H9 (cell line): ENCODE results near the gene ST8SIA6. TPM values are rescaled to one million over a fixed set of nuclear protein-coding genes. Genes with fewer than 3 reads are reported as not detected.

Source experiments
- DNase-seq: peaks from one replicate; pipeline ENCODE4 v3.0.0-alpha.2; 2017
- H2AFZ ChIP-seq: one replicate; pipeline ENCODE4 v1.6.1; 2013; ENCODE audit warnings: mild to moderate bottlenecking, low read length, control low read depth, moderate library complexity
- H2AK5ac ChIP-seq: 2 replicates; pipeline ENCODE4 v1.6.1; 2013; ENCODE audit warnings: low read length, control low read depth, mixed read lengths; ENCODE audit not compliant: insufficient read length
- H2BK120ac ChIP-seq: one replicate; pipeline ENCODE4 v1.6.1; 2013; ENCODE audit warnings: low read depth, mild to moderate bottlenecking, low read length, control low read depth, inconsistent platforms; ENCODE audit not compliant: poor library complexity, severe bottlenecking
- H2BK12ac ChIP-seq: 2 replicates; pipeline ENCODE4 v1.6.1; 2013; ENCODE audit warnings: low read length, control low read depth, mixed read lengths, low read depth; ENCODE audit not compliant: insufficient read length
- H2BK15ac ChIP-seq: 2 replicates; pipeline ENCODE4 v1.6.1; 2013; ENCODE audit warnings: low read depth, low read length, control low read depth
- H2BK20ac ChIP-seq: one replicate; pipeline ENCODE4 v1.6.1; 2013; ENCODE audit warnings: low read depth, mild to moderate bottlenecking, low read length, control low read depth, inconsistent platforms; ENCODE audit not compliant: poor library complexity, severe bottlenecking
- H2BK5ac ChIP-seq: 2 replicates; pipeline ENCODE4 v1.6.1; 2013; ENCODE audit warnings: low read length, control low read depth, mixed read lengths; ENCODE audit not compliant: insufficient read length
- H3K14ac ChIP-seq: 2 replicates; pipeline ENCODE4 v1.6.1; 2013; ENCODE audit warnings: low read length, control low read depth; ENCODE audit not compliant: insufficient read depth
- H3K18ac ChIP-seq: 2 replicates; pipeline ENCODE4 v1.6.1; 2013; ENCODE audit warnings: low read depth, mild to moderate bottlenecking, mixed read lengths, low read length, control low read depth; ENCODE audit not compliant: insufficient read length
- H3K23ac ChIP-seq: 2 replicates; pipeline ENCODE4 v1.6.1; 2013; ENCODE audit warnings: low read length, control low read depth, mixed read lengths, low read depth; ENCODE audit not compliant: insufficient read length
- H3K23me2 ChIP-seq: 2 replicates; pipeline ENCODE4 v1.6.1; 2013; ENCODE audit warnings: low read depth, mild to moderate bottlenecking, mixed read lengths, low read length, control low read depth; ENCODE audit not compliant: insufficient read length, poor library complexity, severe bottlenecking
- H3K27ac ChIP-seq: 2 replicates; pipeline ENCODE4 v1.5.1; 2013; ENCODE audit warnings: low read length, control low read depth, mixed read lengths, low read depth; ENCODE audit not compliant: insufficient read length
- H3K27me3 ChIP-seq: 2 replicates; pipeline ENCODE4 v1.6.1; 2013; ENCODE audit warnings: low read length, control low read depth, inconsistent platforms; ENCODE audit not compliant: insufficient read depth
- H3K4ac ChIP-seq: 2 replicates; pipeline ENCODE4 v1.6.1; 2013; ENCODE audit warnings: low read depth, mild to moderate bottlenecking, control low read depth, inconsistent platforms, low read length, moderate library complexity
- H3K4me1 ChIP-seq: 2 replicates; pipeline ENCODE4 v1.6.1; 2013; ENCODE audit warnings: low read length, control low read depth, inconsistent platforms; ENCODE audit not compliant: insufficient read depth
- H3K4me2 ChIP-seq: 2 replicates; pipeline ENCODE4 v1.6.1; 2013; ENCODE audit warnings: low read length, control low read depth, mixed read lengths; ENCODE audit not compliant: insufficient read length, insufficient read depth
- H3K56ac ChIP-seq: 2 replicates; pipeline ENCODE4 v1.6.1; 2013; ENCODE audit warnings: low read depth, mild to moderate bottlenecking, mixed read lengths, low read length, control low read depth; ENCODE audit not compliant: insufficient read length
- H3K79me1 ChIP-seq: 2 replicates; pipeline ENCODE4 v1.6.1; 2013; ENCODE audit warnings: low read depth, mild to moderate bottlenecking, moderate library complexity, low read length, control low read depth, inconsistent platforms; ENCODE audit not compliant: insufficient read depth, poor library complexity, severe bottlenecking
- H3K79me2 ChIP-seq: 2 replicates; pipeline ENCODE4 v1.6.1; 2013; ENCODE audit warnings: low read length, control low read depth, inconsistent platforms; ENCODE audit not compliant: insufficient read depth
- H3K9ac ChIP-seq: 2 replicates; pipeline ENCODE4 v1.6.1; 2013; ENCODE audit warnings: low read length, control low read depth, mixed read lengths; ENCODE audit not compliant: insufficient read length; ENCODE audit errors: extremely low read depth
- H3K9me3 ChIP-seq: one replicate; pipeline ENCODE4 v1.6.1; 2013; ENCODE audit warnings: low read depth, low read length, inconsistent platforms; ENCODE audit not compliant: control insufficient read depth
- H3T11ph ChIP-seq: one replicate; pipeline ENCODE4 v1.6.1; 2013; ENCODE audit warnings: mild to moderate bottlenecking, low read length, control low read depth, inconsistent platforms
- H4K20me1 ChIP-seq: one replicate; pipeline ENCODE4 v1.6.1; 2013; ENCODE audit not compliant: control insufficient read depth, insufficient read length, insufficient read depth
- H4K5ac ChIP-seq: 2 replicates; pipeline ENCODE4 v1.6.1; 2013; ENCODE audit warnings: low read depth, mild to moderate bottlenecking, mixed read lengths, low read length, control low read depth; ENCODE audit not compliant: insufficient read length
- H4K8ac ChIP-seq: replicated peaks from 2 replicates; pipeline ENCODE4 v1.6.1; 2013; ENCODE audit warnings: low read length, control low read depth, mixed read lengths, low read depth; ENCODE audit not compliant: insufficient read length
- H4K91ac ChIP-seq: 2 replicates; pipeline ENCODE4 v1.6.1; 2013; ENCODE audit warnings: low read depth, mild to moderate bottlenecking, moderate library complexity, mixed read lengths, low read length, control low read depth; ENCODE audit not compliant: insufficient read length
- H3K27ac Mint-ChIP-seq, 3 experiments: 2 replicates in 2 of 3; 3 replicates in 1 of 3; pipeline ENCODE4 v1.8.0; 2020 to 2021; ENCODE audit warnings: mixed read lengths in 3 of 3, mild to moderate bottlenecking in 1 of 3, moderate library complexity in 1 of 3
- H3K27me3 Mint-ChIP-seq: 2 replicates; pipeline ENCODE4 v1.8.0; 2021; ENCODE audit warnings: low read depth, mild to moderate bottlenecking, moderate library complexity, mixed read lengths
- H3K36me3 Mint-ChIP-seq, 3 experiments: 2 replicates in 2 of 3; 3 replicates in 1 of 3; pipeline ENCODE4 v1.8.0; 2020 to 2021; ENCODE audit warnings: low read depth in 3 of 3, mixed read lengths in 3 of 3; ENCODE audit not compliant: insufficient read depth in 1 of 3
- H3K4me1 Mint-ChIP-seq, 2 experiments: 2 replicates each; pipeline ENCODE4 v1.8.0; 2020; ENCODE audit warnings: mixed read lengths in 2 of 2
- H3K4me3 Mint-ChIP-seq, 2 experiments: 2 replicates in 1 of 2; 3 replicates in 1 of 2; pipeline ENCODE4 v1.8.0; 2020 to 2021; ENCODE audit warnings: mild to moderate bottlenecking in 2 of 2, mixed read lengths in 2 of 2, moderate library complexity in 1 of 2
- H3K9me3 Mint-ChIP-seq, 2 experiments: 2 replicates in 1 of 2; 3 replicates in 1 of 2; pipeline ENCODE4 v1.8.0; 2020; ENCODE audit warnings: mild to moderate bottlenecking in 2 of 2, mixed read lengths in 2 of 2, moderate library complexity in 1 of 2
- CTCF ChIP-seq: fragments of 200-600 bp; sonication (generic); conservative IDR thresholded peaks from 3 replicates; pipeline ENCODE4 v1.8.0; 2021; ENCODE audit warnings: antibody characterized with exemption, mild to moderate bottlenecking
- WGBS: extraction: QIAGEN DNeasy Blood & Tissue Kit; methylation state at CpG from one replicate; pipeline ENCODE4 v1.1.7; 2013; ENCODE audit warnings: missing lambda C conversion rate, low lambda C conversion rate, mixed read lengths; ENCODE audit not compliant: insufficient read length; ENCODE audit errors: extremely low coverage; 5-methylcytosine and 5-hydroxymethylcytosine counted together
- total RNA-seq: library from RNA; stranded (reverse); gene quantifications from 2 replicates; pipeline ENCODE4 v1.2.1, GENCODE V29; 2021

ST8SIA6 gene
- total RNA-seq, 1 experiment from 2014 or later, result 0.37 TPM

GRCh38 chr10:17286562-17287550 lies 167.5 kb downstream of the ST8SIA6 start:
- Histone ChIP-seq H3K4me1 (no peaks in the 10 kb centered on the region), H3K27me3 (no peaks in the 10 kb centered on the region), H2BK20ac (no peak overlapping the region), H3K4ac (no peak overlapping the region), H4K91ac (no peak overlapping the region), H3K56ac (no peak overlapping the region), H4K8ac (no peak overlapping the region), H3K79me2 (no peaks in the 10 kb centered on the region), H3K18ac (no peak overlapping the region), H3K27ac (no peak overlapping the region), H2AFZ (no peak overlapping the region), H3K9me3 (no peaks in the 10 kb centered on the region), H3K23ac (no peak overlapping the region), H2BK12ac (no peak overlapping the region), H3K23me2 (no peaks in the 10 kb centered on the region), H4K20me1 (no peaks in the 10 kb centered on the region), H3K79me1 (no peaks in the 10 kb centered on the region), H3K9ac (no peak overlapping the region), H3K4me2 (no peak overlapping the region), H2BK120ac (no peak overlapping the region), H4K5ac (no peak overlapping the region), H2BK15ac (no peak overlapping the region), H3K14ac (no peak overlapping the region), H2BK5ac (no peak overlapping the region), H2AK5ac (no peak overlapping the region), H3T11ph (no peak overlapping the region)
- no CpG with 5 or more reads among the region's 10 CpGs for WGBS
- H3K4me1 Mint-ChIP-seq, result peaks cover 0 to 2% of the 10 kb centered on the region in 2 experiments; a peak in 1 of 4 replicates
- H3K27me3 Mint-ChIP-seq, result peaks cover 4% of the 10 kb centered on the region
- DNase-seq, result no peak
- H3K9me3 Mint-ChIP-seq, result peaks cover 18 to 19% of the 10 kb centered on the region in 2 experiments
- no peak overlapping the region for H3K27ac Mint-ChIP-seq
- H3K36me3 Mint-ChIP-seq, result peaks cover 6 to 9% (median 7%) of the 10 kb centered on the region in 3 experiments
- H3K4me3 Mint-ChIP-seq, result no peak overlapping the region
- TF ChIP-seq CTCF, result no peak
